Kidney (tissue), 14 donors: Measurements from ENCODE around the gene CDK19. TPM values are rescaled to one million over a fixed set of nuclear protein-coding genes. Genes with fewer than 3 reads are reported as not detected.

ENCODE experiments used
- DNase-seq, 5 donors: peaks; one replicate each; pipeline ENCODE4 v3.0.0-alpha.2; 2013 to 2020
- FAIRE-seq: peaks from 2 replicates; lab custom pipeline; 2012; peaks lifted over from hg19 to GRCh38; lab: Jason Lieb, UNC
- H3K27ac ChIP-seq, 2 donors: one replicate each; pipeline ENCODE4 v1.7.0; 2013; ENCODE audit warnings: low read depth in 2 of 2, low read length in 2 of 2, inconsistent platforms in 1 of 2
- H3K27me3 ChIP-seq: one replicate; pipeline ENCODE4 v1.7.1; 2013; ENCODE audit warnings: low read length, inconsistent platforms; ENCODE audit not compliant: control insufficient read depth, insufficient read depth
- H3K36me3 ChIP-seq, 3 donors: one replicate each; pipeline versions ENCODE4 v1.7.0 to v1.7.1; 2013; ENCODE audit warnings: low read length in 3 of 3, control low read depth in 1 of 3, inconsistent platforms in 1 of 3; ENCODE audit not compliant: insufficient read depth in 3 of 3, control insufficient read depth in 2 of 3
- H3K4me1 ChIP-seq, 3 donors: one replicate each; pipeline versions ENCODE4 v1.7.0 to v1.7.1; 2013; ENCODE audit warnings: low read length in 3 of 3, inconsistent platforms in 1 of 3, low read depth in 1 of 3; ENCODE audit not compliant: control insufficient read depth in 2 of 3, insufficient read depth in 2 of 3
- H3K4me3 ChIP-seq, 3 donors: one replicate each; pipeline versions ENCODE4 v1.7.0 to v1.8.1; 2013; ENCODE audit warnings: low read length in 3 of 3, control low read depth in 1 of 3, inconsistent platforms in 1 of 3
- H3K9ac ChIP-seq, 3 donors: one replicate each; pipeline versions ENCODE4 v1.7.0 to v1.7.1; 2013; ENCODE audit warnings: low read length in 3 of 3, control low read depth in 1 of 3, inconsistent platforms in 1 of 3
- H3K9me3 ChIP-seq, 3 donors: one replicate each; pipeline versions ENCODE4 v1.7.0 to v1.7.1; 2013; ENCODE audit warnings: low read length in 3 of 3, control low read depth in 1 of 3, inconsistent platforms in 1 of 3; ENCODE audit not compliant: control insufficient read depth in 2 of 3, insufficient read depth in 1 of 3
- intact Hi-C: fragments of 100-400 bp; cut with DNase I; formaldehyde crosslinking; loops from one replicate; pipeline ENCODE4 v1.11.1; 2022
- polyA plus RNA-seq: library from polyadenylated mRNA; stranded (reverse); fragments of 350-450 nt; fragmentation: Illumina TruSeq; extraction: RNeasy Lipid Tissue Mini Kit (QIAGEN cat#74804); gene quantifications from one replicate; pipeline ENCODE4 v1.2.3, GENCODE V29; 2014; ENCODE audit warnings: low read depth, low replicate concordance; ENCODE audit not compliant: insufficient read depth
- total RNA-seq: library from RNA; stranded (reverse); fragmentation: NEBNext Ultra II Directional; extraction: Animal tissue kit (Norgen Biotek cat#: 25700); gene quantifications from one replicate; pipeline ENCODE4 v1.2.1, GENCODE V29; 2021
- TF ChIP-seq, protein P1 (sequence below): IDR thresholded peaks from 3 replicates; pipeline ENCODE4 v1.5.1; 2012; ENCODE audit warnings: mild to moderate bottlenecking, moderate library complexity, borderline replicate concordance; ENCODE audit not compliant: insufficient read depth; ENCODE audit errors: extremely low read depth
- donor health status: control.
- donor health status: control.
- donor health status: control.
- donor health status: control.
- donor health status: control.
- donor health status: DM: yes; HTN: yes; CAD: no.
- donor health status: Normal renal cell carcinoma (clear cell type).

CDK19 gene
- total and polyA plus RNA-seq, 2 donors from 2014 or later, result 4.9 to 20.4 TPM

DNA sequence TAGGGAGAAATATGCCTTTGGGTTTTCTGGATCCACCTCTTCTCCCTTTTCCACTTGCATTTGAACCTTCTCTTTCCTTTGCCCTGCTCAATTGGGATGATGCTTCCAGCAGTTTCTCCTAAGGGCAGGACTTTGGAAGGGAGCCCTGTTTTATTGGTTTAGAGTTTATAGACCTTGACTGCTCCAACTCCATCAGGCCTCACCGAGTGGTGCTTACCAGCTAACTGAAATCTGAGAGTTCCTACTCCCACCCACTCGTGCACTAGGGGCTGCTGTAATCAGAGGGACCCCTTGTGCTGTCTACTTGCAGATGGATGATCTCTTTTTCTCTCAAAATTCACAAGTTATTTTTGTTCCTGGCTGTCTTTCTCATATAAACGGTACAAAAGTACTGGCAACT lies 217.5 kb downstream of the CDK19 start:
- Histone ChIP-seq H3K4me3 (no peak overlapping the region), H3K9ac (no peak overlapping the region), H3K36me3 (no peaks in the 10 kb centered on the region), H3K4me1 (no peaks in the 10 kb centered on the region), H3K27me3 (no peaks in the 10 kb centered on the region), H3K9me3 (no peaks in the 10 kb centered on the region), H3K27ac (no peak overlapping the region)
- TF ChIP-seq, protein P1, sequence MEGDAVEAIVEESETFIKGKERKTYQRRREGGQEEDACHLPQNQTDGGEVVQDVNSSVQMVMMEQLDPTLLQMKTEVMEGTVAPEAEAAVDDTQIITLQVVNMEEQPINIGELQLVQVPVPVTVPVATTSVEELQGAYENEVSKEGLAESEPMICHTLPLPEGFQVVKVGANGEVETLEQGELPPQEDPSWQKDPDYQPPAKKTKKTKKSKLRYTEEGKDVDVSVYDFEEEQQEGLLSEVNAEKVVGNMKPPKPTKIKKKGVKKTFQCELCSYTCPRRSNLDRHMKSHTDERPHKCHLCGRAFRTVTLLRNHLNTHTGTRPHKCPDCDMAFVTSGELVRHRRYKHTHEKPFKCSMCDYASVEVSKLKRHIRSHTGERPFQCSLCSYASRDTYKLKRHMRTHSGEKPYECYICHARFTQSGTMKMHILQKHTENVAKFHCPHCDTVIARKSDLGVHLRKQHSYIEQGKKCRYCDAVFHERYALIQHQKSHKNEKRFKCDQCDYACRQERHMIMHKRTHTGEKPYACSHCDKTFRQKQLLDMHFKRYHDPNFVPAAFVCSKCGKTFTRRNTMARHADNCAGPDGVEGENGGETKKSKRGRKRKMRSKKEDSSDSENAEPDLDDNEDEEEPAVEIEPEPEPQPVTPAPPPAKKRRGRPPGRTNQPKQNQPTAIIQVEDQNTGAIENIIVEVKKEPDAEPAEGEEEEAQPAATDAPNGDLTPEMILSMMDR, result no peak
- intact Hi-C loops, result no loop called here
- DNase-seq, result peak in 4 of 5 donors; percentile 64 to 91 (median 84)
- FAIRE-seq, result no peak

DNA sequence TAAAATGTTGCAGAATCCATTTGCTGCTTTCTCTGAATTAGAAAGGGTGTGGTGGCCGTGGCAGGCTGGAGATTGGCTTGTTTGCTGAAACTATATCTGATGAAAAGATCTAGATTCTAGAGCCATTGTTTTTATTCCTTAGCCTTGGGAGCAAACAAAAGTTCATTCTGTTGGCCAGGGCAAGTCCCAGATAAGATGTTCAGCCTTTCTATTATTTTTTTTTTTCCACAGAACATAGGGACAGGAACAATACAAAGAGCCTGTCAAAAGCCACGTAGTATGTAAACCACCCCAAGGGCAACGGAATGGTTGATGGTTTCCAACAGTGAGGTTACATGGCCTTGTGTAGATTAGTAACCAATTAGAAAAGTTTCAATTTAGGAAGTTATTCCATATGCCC lies 218.9 kb downstream of the CDK19 start:
- no peak overlapping the region for H3K9ac ChIP-seq
- H3K4me1 ChIP-seq, result no peaks in the 10 kb centered on the region
- FAIRE-seq, result no peak
- intact Hi-C loops, result no loop called here
- no peak for DNase-seq
- no peaks in the 10 kb centered on the region for H3K36me3 ChIP-seq
- TF ChIP-seq, protein P1, result no peak
- no peaks in the 10 kb centered on the region for H3K27me3 ChIP-seq
- no peak overlapping the region for H3K4me3 ChIP-seq
- no peak overlapping the region for H3K27ac ChIP-seq
- H3K9me3 ChIP-seq, result no peaks in the 10 kb centered on the region

DNA sequence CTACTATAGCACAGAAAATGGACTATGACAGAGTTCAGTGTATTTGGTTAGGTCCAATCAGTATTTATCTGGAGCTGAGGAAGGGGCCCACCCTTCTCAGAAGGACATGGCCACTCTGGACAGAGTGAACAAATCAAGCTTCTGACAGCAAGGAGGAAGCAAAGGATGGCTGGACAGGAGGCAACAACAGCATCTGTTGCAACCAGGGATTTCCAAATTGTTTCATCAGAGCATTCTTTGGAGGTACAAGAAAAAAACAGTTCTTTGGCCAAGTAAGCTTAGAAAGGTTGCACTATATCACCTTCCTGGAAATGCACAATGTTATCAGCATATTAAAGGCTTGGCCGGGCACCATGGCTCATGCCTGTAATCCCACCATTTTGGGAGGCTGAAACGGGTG lies 220.2 kb downstream of the CDK19 start:
- no peaks in the 10 kb centered on the region for H3K4me1 ChIP-seq
- H3K9ac ChIP-seq, result no peak overlapping the region
- no peaks in the 10 kb centered on the region for H3K9me3 ChIP-seq
- DNase-seq (no peak), FAIRE-seq (no peak)
- no peak overlapping the region for H3K4me3 ChIP-seq
- H3K27ac ChIP-seq, result no peak overlapping the region
- no peaks in the 10 kb centered on the region for H3K27me3 ChIP-seq
- intact Hi-C loops, result no loop called here
- TF ChIP-seq, protein P1, result no peak
- H3K36me3 ChIP-seq, result no peaks in the 10 kb centered on the region

DNA sequence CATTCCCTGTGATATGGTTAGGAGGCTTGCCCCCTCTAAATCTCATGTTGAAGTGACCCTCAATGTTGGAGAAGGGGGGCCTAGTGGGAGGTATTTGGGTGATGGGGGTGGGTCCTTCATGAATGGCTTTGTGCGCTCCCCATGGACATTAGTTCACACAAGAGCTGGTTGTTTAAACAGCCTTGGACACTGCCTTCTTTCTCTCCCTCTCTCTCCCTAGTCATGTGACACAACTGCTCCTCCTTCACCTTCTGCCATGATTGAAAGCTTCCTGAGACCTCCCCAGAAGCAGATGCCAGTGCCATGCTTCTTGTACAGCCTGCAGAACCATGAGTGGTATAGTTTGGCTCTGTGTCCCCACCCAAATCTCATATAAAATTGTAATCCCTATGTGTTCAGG lies 221.6 kb downstream of the CDK19 start:
- TF ChIP-seq, protein P1, result no peak
- intact Hi-C loops, result no loop called here
- Histone ChIP-seq H3K27me3 (no peaks in the 10 kb centered on the region), H3K36me3 (no peaks in the 10 kb centered on the region), H3K4me3 (no peak overlapping the region), H3K4me1 (no peaks in the 10 kb centered on the region), H3K27ac (no peak overlapping the region), H3K9ac (no peak overlapping the region), H3K9me3 (no peaks in the 10 kb centered on the region)
- DNase-seq (no peak), FAIRE-seq (no peak)
